HG03378 (cell line): Measurements from ENCODE around the gene ACP7.

ENCODE experiments used
- ATAC-seq: cut with Tn5 transposase; IDR thresholded peaks from one replicate; pipeline ENCODE4 v1.9.1; 2021; ENCODE audit warnings: mild to moderate bottlenecking, moderate library complexity; ENCODE audit not compliant: unreplicated experiment

The ACP7 gene

DNA sequence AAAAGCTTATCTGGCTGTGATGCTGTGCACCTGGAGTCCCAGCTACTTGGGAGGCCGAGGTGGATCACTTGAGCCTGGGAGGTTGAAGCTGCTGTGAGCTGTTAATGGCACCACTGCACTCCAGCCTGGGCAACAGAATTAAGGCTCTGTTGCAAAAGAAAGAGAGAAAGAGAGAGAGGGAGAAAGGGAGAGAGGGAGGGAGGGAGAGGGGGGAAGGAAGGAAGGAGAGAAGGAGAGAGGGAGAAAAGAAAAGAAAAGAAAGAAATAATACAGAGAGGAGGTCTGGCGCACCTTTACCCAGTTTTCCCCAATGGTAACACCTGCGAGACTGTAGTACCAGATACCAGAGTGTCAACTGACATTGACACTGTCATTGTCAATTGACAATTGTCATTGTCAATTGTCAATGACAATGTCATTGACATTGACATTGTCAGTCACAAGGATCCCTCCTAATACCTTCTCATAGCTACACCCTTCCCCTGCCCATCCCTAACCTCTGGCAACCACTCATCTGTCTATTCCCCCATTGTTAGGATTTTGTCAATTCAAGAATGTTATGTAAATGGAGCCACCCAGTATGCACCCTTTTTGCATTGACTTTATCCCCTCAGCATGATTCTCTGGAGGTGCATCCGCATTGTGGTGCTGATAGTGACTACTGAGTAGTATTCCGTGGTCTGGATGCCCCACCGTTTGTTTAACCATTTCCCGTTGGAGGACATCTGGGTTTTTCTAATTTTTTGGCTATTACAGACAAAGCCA, 62.7 kb downstream of the ACP7 start:
- ATAC-seq: no peak

- no peak for ATAC-seq
Measured at GRCh38 chr19:39147480-39147879, 63.3 kb downstream of the ACP7 start.

- no peak for ATAC-seq
Measured at GRCh38 chr19:39148939-39149529, 64.9 kb downstream of the ACP7 start.

- ATAC-seq: no peak
Measured at GRCh38 chr19:39150235-39150634, 66.1 kb downstream of the ACP7 start.

- no peak for ATAC-seq
Measured at GRCh38 chr19:39150807-39151600, 66.8 kb downstream of the ACP7 start.

- no peak for ATAC-seq
Measured at GRCh38 chr19:39152066-39152465, 67.9 kb downstream of the ACP7 start.

DNA sequence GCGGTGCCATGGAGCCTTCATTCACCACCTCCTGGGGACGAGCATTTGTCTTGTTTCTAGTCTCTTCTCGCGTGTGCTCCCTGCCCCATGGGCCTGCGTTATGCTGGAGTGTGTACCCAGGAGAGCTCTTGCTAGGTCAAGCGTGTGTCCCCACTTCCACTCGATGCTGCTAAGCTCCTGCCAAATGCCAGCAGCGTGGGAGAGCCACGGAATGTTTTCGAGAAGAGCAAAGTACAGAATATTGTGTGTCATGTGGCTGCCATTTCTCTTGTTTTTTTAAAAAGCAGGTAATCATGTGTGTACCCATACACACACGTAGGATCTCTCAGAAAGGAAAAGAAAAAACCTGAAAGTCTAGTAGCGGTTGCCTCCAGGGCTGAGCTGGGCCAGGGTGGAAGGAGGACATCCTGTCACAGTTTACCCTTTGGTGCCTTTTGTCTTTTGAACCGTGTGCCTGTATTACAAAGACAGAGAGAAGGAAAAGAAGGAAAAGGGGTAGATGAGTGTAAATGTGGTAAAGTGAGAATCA, 70.0 kb downstream of the ACP7 start:
- no peak for ATAC-seq

DNA sequence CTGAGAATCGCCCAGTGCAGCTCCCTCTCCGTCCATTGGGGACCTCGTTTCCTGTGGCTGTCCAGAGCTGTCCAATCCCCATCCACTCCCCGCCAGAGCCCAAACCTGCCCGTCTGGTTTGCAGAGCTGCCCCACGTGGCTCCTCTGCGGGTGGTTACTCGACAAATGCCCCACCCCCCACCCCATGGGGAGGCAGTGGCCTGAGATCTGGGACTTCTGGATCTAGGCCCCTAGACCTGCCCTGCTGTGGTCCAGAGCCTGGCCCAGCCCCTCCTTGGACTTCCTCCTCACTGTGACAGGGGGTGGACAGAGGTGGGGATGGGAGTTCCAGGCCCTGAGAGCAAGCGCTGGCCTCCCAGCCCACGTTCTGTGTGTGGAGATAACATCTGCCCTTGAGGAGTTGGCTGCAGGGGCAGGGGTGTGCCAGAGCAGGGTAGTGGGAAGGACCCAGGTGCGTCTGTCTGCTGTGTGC, 70.5 kb downstream of the ACP7 start:
- ATAC-seq: no peak

GRCh38 chr19:39155114-39155700, 71.0 kb downstream of the ACP7 start:
- ATAC-seq: no peak

DNA sequence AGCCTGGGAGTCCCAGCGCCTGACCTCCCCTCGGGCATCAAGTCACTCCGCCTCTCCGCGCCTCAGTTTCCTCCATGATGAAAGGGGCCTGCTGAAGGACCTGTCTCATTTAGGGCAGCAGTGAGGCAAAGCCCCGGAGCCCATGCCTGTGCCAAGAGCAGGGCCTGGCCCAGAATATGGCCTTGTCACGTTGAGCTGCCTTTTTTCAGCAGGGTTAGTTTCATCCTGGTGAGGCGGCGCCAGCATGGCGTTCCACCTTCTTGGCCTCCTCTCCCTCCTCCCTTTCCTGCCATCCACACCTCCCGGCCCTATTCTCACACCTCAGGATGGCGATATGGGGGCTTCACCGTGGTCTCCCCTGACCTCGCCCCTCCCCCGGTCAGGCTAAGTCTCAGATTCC, 71.6 kb downstream of the ACP7 start:
- no peak for ATAC-seq

GRCh38 chr19:39156326-39157230, 72.4 kb downstream of the ACP7 start:
- no peak for ATAC-seq

DNA sequence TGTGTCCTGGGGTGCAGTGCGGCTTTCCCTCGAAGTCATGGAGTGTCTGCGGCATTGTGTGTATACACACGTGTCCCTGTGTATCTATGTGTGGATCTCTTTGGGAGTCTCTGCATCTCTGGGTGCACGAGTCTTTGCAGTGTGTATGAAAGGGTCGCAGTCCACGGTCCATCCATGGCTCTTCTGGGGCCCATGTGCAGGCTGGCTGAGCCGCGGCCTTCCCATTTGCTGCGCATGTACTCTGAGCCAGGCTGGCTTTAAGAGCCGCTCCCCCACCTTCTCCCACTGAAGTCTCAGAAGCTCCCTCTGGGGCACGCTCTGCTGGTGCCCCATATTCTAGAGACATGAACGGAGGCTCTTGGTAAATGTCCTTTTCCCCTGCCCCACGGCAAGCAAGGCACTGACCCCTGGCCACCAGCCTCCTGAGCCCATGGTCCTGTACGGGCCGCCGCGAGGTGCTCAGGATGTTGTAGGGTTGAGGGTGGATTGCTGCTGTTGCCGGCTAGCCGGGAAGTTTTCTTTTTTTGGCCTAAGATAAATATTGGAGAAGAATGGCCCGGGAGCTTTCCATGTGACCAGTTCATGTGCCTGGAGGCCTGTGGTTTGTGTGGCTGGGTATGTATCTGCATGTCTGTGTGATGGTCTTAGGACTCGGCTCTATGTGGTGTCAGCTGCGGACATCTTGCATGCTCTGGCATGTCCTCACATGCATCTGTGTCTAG, 73.3 kb downstream of the ACP7 start:
- ATAC-seq: no peak

- no peak for ATAC-seq
Measured at GRCh38 chr19:39157997-39158389, 73.8 kb downstream of the ACP7 start.

DNA sequence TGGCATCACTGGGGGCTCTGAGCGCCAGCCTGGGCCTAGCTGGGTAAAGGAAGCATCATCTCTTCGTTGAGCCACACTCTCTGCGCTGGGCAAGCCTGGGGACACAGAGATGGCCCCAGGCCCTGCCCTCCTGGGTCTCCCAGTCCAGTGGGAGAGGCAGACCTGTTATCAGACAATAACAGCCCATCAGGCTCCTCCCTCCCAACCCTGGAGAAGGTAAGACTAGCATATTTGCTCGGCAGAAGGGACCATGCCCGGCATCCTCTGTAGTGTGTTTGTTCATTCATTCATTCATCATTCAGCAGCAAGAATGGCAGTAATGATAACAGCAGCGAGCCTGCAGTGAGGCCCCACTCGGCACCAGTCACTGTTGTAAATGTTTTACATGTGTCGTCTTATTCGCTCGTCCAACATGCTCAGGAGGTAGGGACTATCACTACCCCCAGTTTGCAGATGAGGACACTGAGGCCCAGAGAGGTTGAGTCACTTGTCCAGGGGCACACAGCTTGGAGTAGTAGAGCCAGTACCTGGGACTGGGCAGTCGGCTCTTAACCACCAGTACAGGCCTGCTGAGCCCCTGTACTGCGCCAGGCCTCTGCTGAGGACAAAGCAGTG, 74.6 kb downstream of the ACP7 start:
- ATAC-seq: no peak

- ATAC-seq: no peak
Measured at GRCh38 chr19:39160523-39160861, 76.3 kb downstream of the ACP7 start.
